ENCODE data around the gene GGA3. TPM values are rescaled to one million over a fixed set of nuclear protein-coding genes. Genes with fewer than 3 reads are reported as not detected.
A peak's percentile ranks its signal among the peaks of the same experiment; 100 is the strongest.
"Not testable (repeated sequence)": the region's sequence is repeated elsewhere in the genome, so short reads cannot be mapped to it uniquely, and the experiment has no call there.

GGA3 gene
- total and polyA plus RNA-seq, 2 experiments from 2014 or later: 22.5 to 54.3 TPM

GRCh38 chr17:75207760-75208159, 53.6 kb downstream of the GGA3 start:
- H3K79me2 ChIP-seq (replicated peaks; ENCODE audit: insufficient read depth): peaks cover 48% of the 10 kb centered on the region
- H3K9me2 ChIP-seq (ENCODE audit: insufficient read depth): no peaks in the 10 kb centered on the region
- H4K20me1 ChIP-seq (replicated peaks; ENCODE audit: insufficient read depth): peaks cover 21% of the 10 kb centered on the region
- peaks cover 40% of the 10 kb centered on the region for H3K36me3 Mint-ChIP-seq (ENCODE audit: low read depth)
- H3F3A ChIP-seq (replicated peaks; ENCODE audit: low read depth): peaks cover 25% of the 10 kb centered on the region
- H3K27me3 ChIP-seq (ENCODE audit: insufficient read depth): no peaks in the 10 kb centered on the region
- H3K27ac Mint-ChIP-seq: no peak overlapping the region
- TF ChIP-seq ZNF331 (CRISPR knock-in tag; IDR thresholded peaks at IDR 0.05; ENCODE audit: low read depth): no peak
- TF ChIP-seq EZH2phosphoT487 (IDR thresholded peaks at IDR 0.05; ENCODE audit: unreplicated experiment): no peak
- TF ChIP-seq ZNF462 (CRISPR knock-in tag; IDR thresholded peaks at IDR 0.05): no peak
- no peak for TF ChIP-seq CREB1 (CRISPR knock-in tag; IDR thresholded peaks at IDR 0.05; ENCODE audit: low read depth)
- no peak for TF ChIP-seq REST (IDR thresholded peaks at IDR 0.05; ENCODE audit: unreplicated experiment)
- TF ChIP-seq POLR2AphosphoS5 (IDR thresholded peaks at IDR 0.05; ENCODE audit: low read depth): no peak
- no peaks in the 10 kb centered on the region; the same call in 2 of the 3 replicates for H3K9me3 Mint-ChIP-seq
- DNase-seq (ENCODE audit: low spot score) (no peak), ATAC-seq (no peak)
- H3K27me3 Mint-ChIP-seq (ENCODE audit: insufficient read depth, low read depth, poor library complexity): peaks cover 6% of the 10 kb centered on the region
- H3K36me3 ChIP-seq (ENCODE audit: insufficient read depth): peaks cover 34% of the 10 kb centered on the region
- H3K4me3 Mint-ChIP-seq: no peak overlapping the region
- no peak overlapping the region for H2AFZ ChIP-seq
- no peak overlapping the region for H3K4me2 ChIP-seq
- H3K4me1 Mint-ChIP-seq: peaks cover 5% of the 10 kb centered on the region; the same call in 2 of the 3 replicates
- no peak overlapping the region for H3K27ac ChIP-seq (ENCODE audit: low read depth)
- H3K4me3 ChIP-seq: no peak overlapping the region
- peaks cover 14% of the 10 kb centered on the region for H3K4me1 ChIP-seq (ENCODE audit: insufficient read depth)

GRCh38 chr17:75207050-75207407, 54.4 kb downstream of the GGA3 start:
- H3K27me3 Mint-ChIP-seq (ENCODE audit: insufficient read depth, low read depth, poor library complexity); H3K4me1 Mint-ChIP-seq; H3K27me3 ChIP-seq (ENCODE audit: insufficient read depth); H3K27ac ChIP-seq (ENCODE audit: low read depth); ATAC-seq; DNase-seq (ENCODE audit: low spot score); H2AFZ ChIP-seq; H3K9me2 ChIP-seq (ENCODE audit: insufficient read depth); H3K9me3 Mint-ChIP-seq: not testable (repeated sequence)
- H3K4me3 ChIP-seq: peak overlapping the region; percentile 97
- Mint-ChIP-seq H3K36me3 (ENCODE audit: low read depth) (peaks cover 35% of the 10 kb centered on the region), H3K4me3 (peak overlapping the region; percentile 94), H3K27ac (peak overlapping the region; percentile 100; the same call in 1 of the 2 replicates)
- peaks cover 18% of the 10 kb centered on the region for H4K20me1 ChIP-seq (replicated peaks; ENCODE audit: insufficient read depth)
- H3K4me1 ChIP-seq (ENCODE audit: insufficient read depth): peaks cover 14% of the 10 kb centered on the region
- peaks cover 26% of the 10 kb centered on the region for H3K36me3 ChIP-seq (ENCODE audit: insufficient read depth)
- H3K4me2 ChIP-seq: peak overlapping the region; percentile 100; the same call in 1 of the 2 replicates
- H3K79me2 ChIP-seq (replicated peaks; ENCODE audit: insufficient read depth): peaks cover 48% of the 10 kb centered on the region
- peaks cover 25% of the 10 kb centered on the region for H3F3A ChIP-seq (replicated peaks; ENCODE audit: low read depth)

Measured in GM23338 (cell line).